ENCODE measurements around the gene KAT2B. TPM values are rescaled to one million over a fixed set of nuclear protein-coding genes. Genes with fewer than 3 reads are reported as not detected.
A peak's percentile ranks its signal among the peaks of the same experiment; 100 is the strongest.

Gene KAT2B
- total and polyA plus RNA-seq, 2 of the 13 experiments (the other 11 are each of a cell fraction or from before 2014, with no cell fraction given) = 0.97 to 1.7 TPM

GRCh38 chr3:20080956-20081554 is 40.8 kb downstream of the KAT2B start:
- Histone ChIP-seq H3K4me2 (ENCODE audit: low read depth, low read length) (peak overlapping the region; percentile 58), H3K27ac (ENCODE audit: extremely low read length, insufficient read depth, low read length) (no peak overlapping the region), H3K79me2 (ENCODE audit: insufficient read depth, low read length) (no peaks in the 10 kb centered on the region), H3K27me3 (ENCODE audit: control insufficient read depth in 1 of 2, insufficient read depth in 2 of 2, low read length in 2 of 2) (no peaks in the 10 kb centered on the region), H2AFZ (ENCODE audit: low read length) (no peak overlapping the region), H3K36me3 (replicated peaks in 1 of 2; ENCODE audit: control insufficient read depth in 1 of 2, insufficient read depth in 2 of 2, low read length in 2 of 2) (no peaks in the 10 kb centered on the region), H3K9me3 (ENCODE audit: low read length) (no peaks in the 10 kb centered on the region), H4K20me1 (ENCODE audit: insufficient read depth, low read length) (no peaks in the 10 kb centered on the region), H3K9ac (ENCODE audit: insufficient read depth, low read depth, low read length) (no peak overlapping the region), H3K4me1 (ENCODE audit: insufficient read depth, low read length) (peaks cover 13% of the 10 kb centered on the region), H3K4me3 (replicated peaks in 1 of 3; ENCODE audit: insufficient read depth in 1 of 3, low read depth in 2 of 3, low read length in 3 of 3) (no peak overlapping the region)
- DNase-seq (ENCODE audit: low spot score) = peak; percentile 40
- intact Hi-C loops (cut with micrococcal nuclease; ENCODE audit: unreplicated experiment) = no loop called here
- ChIA-PET POLR2A (no interaction called here), CTCF (ENCODE audit: low intra/inter-chr PET ratio, low total read pairs) (no interaction called here)
- peak; percentile 100 for ATAC-seq
- FAIRE-seq = peak; percentile 80
- in situ Hi-C loops (cut with HindIII; ENCODE audit: extremely low pct_ligation_motif_present, low pct_unique_long_range_greater_than_20kb) = no loop called here
- no TSS peak for BruUV-seq (replicated peaks)
- 23% methylated on average over 4 of the region's 8 CpGs for WGBS (ENCODE audit: low lambda C conversion rate)
- TF ChIP-seq ZNF33A (CRISPR knock-in tag; IDR thresholded peaks at IDR 0.05; ENCODE audit: borderline replicate concordance) (no peak), ZSCAN25 (CRISPR knock-in tag; IDR thresholded peaks at IDR 0.05) (no peak), FOXK1 (CRISPR knock-in tag; IDR thresholded peaks at IDR 0.05; ENCODE audit: borderline replicate concordance, low read depth) (no peak), ZBTB43 (CRISPR knock-in tag; conservative IDR thresholded peaks at IDR 0.05) (no peak), ZNF180 (CRISPR knock-in tag; IDR thresholded peaks at IDR 0.05; ENCODE audit: borderline replicate concordance, low read depth) (no peak), CREM (IDR thresholded peaks at IDR 0.05) (no peak), CREM (CRISPR knock-in tag; IDR thresholded peaks at IDR 0.05) (no peak), IRX3 (CRISPR knock-in tag; IDR thresholded peaks at IDR 0.05; ENCODE audit: borderline replicate concordance, low read depth) (no peak), ARNT (IDR thresholded peaks at IDR 0.05) (no peak), ATRX (CRISPR knock-in tag; IDR thresholded peaks at IDR 0.05; ENCODE audit: borderline replicate concordance) (no peak), SMAD1 (CRISPR knock-in tag; IDR thresholded peaks at IDR 0.05; ENCODE audit: borderline replicate concordance, low read depth) (no peak), RXRA (CRISPR knock-in tag; IDR thresholded peaks at IDR 0.05) (peak; percentile 89), ZNF75D (CRISPR knock-in tag; IDR thresholded peaks at IDR 0.05; ENCODE audit: borderline replicate concordance) (no peak), SPEN (CRISPR knock-in tag; IDR thresholded peaks at IDR 0.05; ENCODE audit: low read depth) (no peak), ZBTB8A (CRISPR knock-in tag; IDR thresholded peaks at IDR 0.05; ENCODE audit: borderline replicate concordance, low read depth) (no peak), FOXA1 (IDR thresholded peaks at IDR 0.05) (no peak), FOXA1 (CRISPR knock-in tag; IDR thresholded peaks at IDR 0.05) (no peak), TOPORS (CRISPR knock-in tag; IDR thresholded peaks at IDR 0.05) (no peak), ZNF672 (CRISPR knock-in tag; IDR thresholded peaks at IDR 0.05) (no peak), KDM5B (CRISPR knock-in tag; IDR thresholded peaks at IDR 0.05; ENCODE audit: borderline replicate concordance) (peak; percentile 33; the same call in 1 of the 2 replicates), JUND (CRISPR knock-in tag; IDR thresholded peaks at IDR 0.05) (no peak), TSC22D2 (CRISPR knock-in tag; IDR thresholded peaks at IDR 0.05; ENCODE audit: borderline replicate concordance) (no peak), SOX13 (IDR thresholded peaks at IDR 0.05) (no peak), SOX13 (CRISPR knock-in tag; conservative IDR thresholded peaks at IDR 0.05 in 1 of 2, IDR thresholded peaks at IDR 0.05 in 1 of 2) (peak in 1 of 2 experiments; percentile 55; a peak in 1 of 4 replicates), MTERF4 (CRISPR knock-in tag; IDR thresholded peaks at IDR 0.05) (no peak)
